Fibroblast of the aortic adventitia (primary cell): ENCODE measurements around the gene PCDH9. TPM values are rescaled to one million over a fixed set of nuclear protein-coding genes. Genes with fewer than 3 reads are reported as not detected.

Source experiments
- DNase-seq: peaks from one replicate; pipeline ENCODE4 v3.0.0-alpha.2; 2010; ENCODE audit warnings: low read depth
- H3K4me3 ChIP-seq: 2 replicates; pipeline ENCODE4 v1.5.1; 2011; ENCODE audit warnings: low read depth, mild to moderate bottlenecking, control low read depth, low read length, moderate library complexity
- total RNA-seq: library from RNA; depleted of rRNA; stranded (reverse); fragments of >200 nt; gene quantifications from 2 replicates; pipeline ENCODE4 v1.2.3, GENCODE V29; 2012; ENCODE audit warnings: low replicate concordance
- TF ChIP-seq, protein P1 (sequence below): IDR thresholded peaks from 2 replicates; pipeline ENCODE4 v1.5.1; 2011; ENCODE audit warnings: mild to moderate bottlenecking, low read length, control low read depth, inconsistent platforms; ENCODE audit not compliant: insufficient read depth

Gene PCDH9
- total RNA-seq, 1 donor: 19.0 TPM

- DNase-seq: no peak
- H3K4me3 ChIP-seq: no peak overlapping the region
- TF ChIP-seq, protein P1, sequence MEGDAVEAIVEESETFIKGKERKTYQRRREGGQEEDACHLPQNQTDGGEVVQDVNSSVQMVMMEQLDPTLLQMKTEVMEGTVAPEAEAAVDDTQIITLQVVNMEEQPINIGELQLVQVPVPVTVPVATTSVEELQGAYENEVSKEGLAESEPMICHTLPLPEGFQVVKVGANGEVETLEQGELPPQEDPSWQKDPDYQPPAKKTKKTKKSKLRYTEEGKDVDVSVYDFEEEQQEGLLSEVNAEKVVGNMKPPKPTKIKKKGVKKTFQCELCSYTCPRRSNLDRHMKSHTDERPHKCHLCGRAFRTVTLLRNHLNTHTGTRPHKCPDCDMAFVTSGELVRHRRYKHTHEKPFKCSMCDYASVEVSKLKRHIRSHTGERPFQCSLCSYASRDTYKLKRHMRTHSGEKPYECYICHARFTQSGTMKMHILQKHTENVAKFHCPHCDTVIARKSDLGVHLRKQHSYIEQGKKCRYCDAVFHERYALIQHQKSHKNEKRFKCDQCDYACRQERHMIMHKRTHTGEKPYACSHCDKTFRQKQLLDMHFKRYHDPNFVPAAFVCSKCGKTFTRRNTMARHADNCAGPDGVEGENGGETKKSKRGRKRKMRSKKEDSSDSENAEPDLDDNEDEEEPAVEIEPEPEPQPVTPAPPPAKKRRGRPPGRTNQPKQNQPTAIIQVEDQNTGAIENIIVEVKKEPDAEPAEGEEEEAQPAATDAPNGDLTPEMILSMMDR: no peak
These were observed 403.7 kb downstream of the PCDH9 start for GRCh38 chr13:66826398-66826797.

- TF ChIP-seq, protein P1: no peak
- no peak for DNase-seq
- H3K4me3 ChIP-seq: no peak overlapping the region
These were observed 408.6 kb downstream of the PCDH9 start for GRCh38 chr13:66821551-66821950.

DNA sequence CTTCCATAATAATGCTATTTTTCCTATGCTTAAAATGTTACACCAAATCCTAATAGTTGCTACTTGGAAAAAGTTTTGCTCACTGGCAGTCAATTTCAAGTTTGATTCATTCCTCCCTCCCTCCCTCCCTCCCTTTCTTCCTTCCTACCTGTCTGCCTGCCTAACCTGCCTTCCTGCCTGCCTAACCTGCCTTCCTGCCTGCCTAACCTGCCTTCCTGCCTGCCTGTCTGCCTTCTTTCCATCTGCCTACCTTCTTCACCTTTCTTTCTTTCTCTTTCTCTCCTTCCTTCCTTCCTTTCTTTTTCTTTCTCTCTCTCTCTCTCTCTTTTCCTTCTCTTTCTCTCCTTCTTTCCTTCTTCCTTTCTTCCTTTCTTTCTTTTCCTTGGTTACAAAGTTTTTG is 418.7 kb downstream of the PCDH9 start:
- DNase-seq: no peak
- H3K4me3 ChIP-seq: no peak overlapping the region
- TF ChIP-seq, protein P1: no peak

DNA sequence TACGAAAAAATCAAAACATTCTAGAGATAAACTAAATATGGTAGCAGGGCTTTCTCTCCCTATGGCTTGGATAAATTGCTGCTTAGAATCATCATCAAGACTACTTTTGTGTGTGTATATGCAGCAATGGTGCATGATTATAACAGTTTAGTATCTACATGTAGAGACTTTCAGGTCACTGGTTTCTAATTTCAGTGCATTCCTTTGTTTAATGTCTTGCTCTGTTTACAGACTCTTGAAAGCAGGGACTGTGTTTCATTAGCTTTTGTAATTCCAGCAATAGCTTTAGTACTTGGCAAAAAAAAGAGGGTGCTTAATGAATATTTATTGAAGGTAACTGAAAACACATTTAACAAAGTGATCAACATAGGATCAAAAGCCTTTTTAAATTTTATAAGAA is 420.7 kb downstream of the PCDH9 start:
- no peak overlapping the region for H3K4me3 ChIP-seq
- DNase-seq: no peak
- TF ChIP-seq, protein P1: no peak

DNA sequence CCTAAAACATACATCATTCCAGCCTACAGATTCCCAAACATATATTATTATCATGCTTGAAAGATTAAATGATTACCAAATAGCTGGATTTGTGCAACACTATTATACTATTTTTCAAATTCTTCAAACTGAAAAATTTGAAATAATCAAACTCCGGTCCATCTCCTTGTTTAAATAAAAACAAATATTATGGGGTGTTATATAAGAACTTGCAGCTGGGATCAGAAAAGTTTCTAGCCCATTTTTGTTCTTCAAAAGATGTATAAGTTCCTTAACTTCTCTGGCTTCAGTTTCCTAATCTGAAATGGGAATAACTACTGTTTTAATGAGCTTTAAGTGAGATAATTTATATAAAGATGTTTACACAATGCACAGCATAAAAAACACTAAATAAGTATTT is 422.9 kb downstream of the PCDH9 start:
- TF ChIP-seq, protein P1: no peak
- DNase-seq: no peak
- H3K4me3 ChIP-seq: no peak overlapping the region

- TF ChIP-seq, protein P1: no peak
- DNase-seq: peak; percentile 92
These were observed 424.5 kb downstream of the PCDH9 start for GRCh38 chr13:66805657-66806056.

DNA sequence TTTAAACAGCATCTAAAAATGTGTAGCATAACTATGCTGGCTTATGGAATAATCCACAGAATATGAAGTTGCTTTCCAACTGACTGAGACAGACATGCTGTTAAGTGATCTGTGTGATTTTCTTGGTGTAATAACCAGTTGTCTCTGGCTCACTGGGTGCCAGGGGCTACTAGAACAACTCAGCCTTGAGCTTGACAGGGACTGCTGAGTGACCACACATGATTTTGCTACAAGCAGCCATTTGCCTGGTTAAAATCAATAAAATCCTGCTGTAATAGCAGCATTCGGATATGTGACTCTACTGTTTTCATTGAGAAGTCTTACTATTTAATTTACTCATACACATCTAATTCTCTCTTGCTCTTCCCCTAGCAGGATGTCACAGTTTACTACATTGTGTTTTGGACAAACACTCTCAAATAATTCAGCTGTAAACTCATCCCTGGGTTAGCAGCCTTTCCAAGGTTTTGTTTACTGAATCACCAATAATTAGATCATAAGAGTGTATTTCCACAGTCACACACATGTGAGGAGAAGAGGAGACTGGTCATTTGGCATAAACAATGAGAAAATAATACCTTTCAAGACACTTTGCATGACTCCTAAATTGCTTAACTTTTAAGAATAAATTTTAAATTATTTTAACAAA is 426.2 kb downstream of the PCDH9 start:
- no peak overlapping the region for H3K4me3 ChIP-seq
- DNase-seq: no peak
- TF ChIP-seq, protein P1: no peak

More at GRCh38 chr13:66805657-66806056, 424.5 kb downstream of the PCDH9 start:
- H3K4me3 ChIP-seq: no peak overlapping the region
